Neuronal stem cell (in vitro differentiated cells): ENCODE measurements around the gene ASGR1.
"Not testable (repeated sequence)": the region's sequence is repeated elsewhere in the genome, so short reads cannot be mapped to it uniquely, and the experiment has no call there.

Experiments
- DNase-seq: peaks from one replicate; pipeline ENCODE4 v3.0.0-alpha.2; 2013; ENCODE audit warnings: low spot score
- H2AFZ ChIP-seq: one replicate; pipeline ENCODE4 v1.6.1; 2013; ENCODE audit warnings: mild to moderate bottlenecking, low read length, inconsistent platforms
- H2AK5ac ChIP-seq: 2 replicates; pipeline ENCODE4 v1.6.1; 2013; ENCODE audit warnings: low read depth, mild to moderate bottlenecking, inconsistent platforms, low read length, moderate library complexity, mixed read lengths
- H2BK120ac ChIP-seq: 2 replicates; pipeline ENCODE4 v1.6.1; 2013; ENCODE audit warnings: low read depth, mild to moderate bottlenecking, inconsistent platforms, low read length, moderate library complexity, mixed read lengths
- H2BK12ac ChIP-seq: one replicate; pipeline ENCODE4 v1.6.1; 2013; ENCODE audit warnings: low read length, inconsistent platforms
- H2BK15ac ChIP-seq: 2 replicates; pipeline ENCODE4 v1.6.1; 2013; ENCODE audit warnings: mild to moderate bottlenecking, low read length, inconsistent platforms, mixed read lengths
- H2BK5ac ChIP-seq: one replicate; pipeline ENCODE4 v1.6.1; 2013; ENCODE audit warnings: inconsistent platforms, mild to moderate bottlenecking, low read length, moderate library complexity
- H3K14ac ChIP-seq: one replicate; pipeline ENCODE4 v1.6.1; 2013; ENCODE audit warnings: low read length, inconsistent platforms
- H3K18ac ChIP-seq: 2 replicates; pipeline ENCODE4 v1.6.1; 2013; ENCODE audit warnings: low read length, inconsistent platforms
- H3K23ac ChIP-seq: 2 replicates; pipeline ENCODE4 v1.6.1; 2013; ENCODE audit warnings: low read depth, mild to moderate bottlenecking, mixed read lengths, low read length, inconsistent platforms; ENCODE audit not compliant: poor library complexity
- H3K27ac ChIP-seq: replicated peaks from 3 replicates; pipeline ENCODE4 v1.5.1; 2013; ENCODE audit warnings: low read length, inconsistent platforms
- H3K27me3 ChIP-seq, 3 experiments: 2 replicates each; pipeline ENCODE4 v1.6.1; 2013; ENCODE audit warnings: low read length in 3 of 3, mild to moderate bottlenecking in 2 of 3, inconsistent platforms in 1 of 3, low read depth in 1 of 3, mixed read lengths in 1 of 3, moderate library complexity in 1 of 3; ENCODE audit not compliant: control insufficient read depth in 3 of 3, insufficient read depth in 3 of 3
- H3K36me3 ChIP-seq, 2 donors: replicated peaks in 1 of 2; 2 replicates each; pipeline ENCODE4 v1.6.1; 2013; ENCODE audit warnings: low read length in 2 of 2; ENCODE audit not compliant: control insufficient read depth in 2 of 2, insufficient read depth in 2 of 2
- H3K4ac ChIP-seq: 2 replicates; pipeline ENCODE4 v1.6.1; 2013; ENCODE audit warnings: inconsistent platforms, mild to moderate bottlenecking, low read length, moderate library complexity
- H3K4me1 ChIP-seq, 2 donors: 1 replicate in 1 of 2; 2 replicates in 1 of 2; pipeline ENCODE4 v1.6.1; 2013; ENCODE audit warnings: low read length in 2 of 2, low read depth in 1 of 2; ENCODE audit not compliant: control insufficient read depth in 2 of 2, insufficient read depth in 1 of 2
- H3K4me2 ChIP-seq: one replicate; pipeline ENCODE4 v1.6.1; 2013; ENCODE audit warnings: mild to moderate bottlenecking, low read length, inconsistent platforms; ENCODE audit not compliant: insufficient read depth, poor library complexity, severe bottlenecking
- H3K4me3 ChIP-seq, 2 donors: 2 replicates each; pipeline ENCODE4 v1.5.1; 2013; ENCODE audit warnings: low read length in 2 of 2, mild to moderate bottlenecking in 2 of 2, inconsistent platforms in 1 of 2, moderate library complexity in 1 of 2
- H3K79me1 ChIP-seq: one replicate; pipeline ENCODE4 v1.6.1; 2013; ENCODE audit warnings: low read depth, mild to moderate bottlenecking, inconsistent platforms, low read length, moderate library complexity
- H3K9ac ChIP-seq: one replicate; pipeline ENCODE4 v1.6.1; 2013; ENCODE audit warnings: mild to moderate bottlenecking, low read depth, low read length, inconsistent platforms; ENCODE audit not compliant: poor library complexity
- H3K9me3 ChIP-seq, 2 donors: replicated peaks in 1 of 2; 2 replicates each; pipeline versions ENCODE3 to v1.6.1; 2013; ENCODE audit warnings: low read length in 2 of 2, mild to moderate bottlenecking in 2 of 2, inconsistent platforms in 1 of 2, low read depth in 1 of 2, mixed read lengths in 1 of 2, moderate library complexity in 1 of 2; ENCODE audit not compliant: control insufficient read depth in 2 of 2, insufficient read depth in 1 of 2
- H4K8ac ChIP-seq: one replicate; pipeline ENCODE4 v1.6.1; 2013; ENCODE audit warnings: low read depth, mild to moderate bottlenecking, inconsistent platforms, low read length, moderate library complexity
- H4K91ac ChIP-seq: one replicate; pipeline ENCODE4 v1.6.1; 2013; ENCODE audit warnings: low read length, low read depth, mild to moderate bottlenecking, inconsistent platforms; ENCODE audit not compliant: poor library complexity
- WGBS, 2 donors: extraction: QIAGEN DNeasy Blood & Tissue Kit; methylation state at CpG; one replicate each; pipeline ENCODE4 v1.1.7; 2013; ENCODE audit warnings: missing lambda C conversion rate in 2 of 2, mixed read lengths in 1 of 2; ENCODE audit not compliant: insufficient read length in 2 of 2, insufficient replicate concordance in 1 of 2; ENCODE audit errors: extremely low coverage in 2 of 2; 5-methylcytosine and 5-hydroxymethylcytosine counted together

The ASGR1 gene

GRCh38 chr17:7128160-7128559 is 51.0 kb downstream of the ASGR1 start:
- Histone ChIP-seq H3K23ac (no peak overlapping the region), H3K27ac (no peak overlapping the region), H3K4me3 (no peak overlapping the region), H2BK5ac (no peak overlapping the region), H2AK5ac (no peak overlapping the region), H3K27me3 (no peaks in the 10 kb centered on the region), H3K14ac (no peak overlapping the region), H3K9ac (no peak overlapping the region), H3K4me1 (peaks cover 7 to 14% of the 10 kb centered on the region in 2 donors), H3K18ac (peak overlapping the region; percentile 64), H2BK12ac (no peak overlapping the region), H4K8ac (no peak overlapping the region), H2BK15ac (no peak overlapping the region), H3K4ac (no peak overlapping the region), H2AFZ (no peak overlapping the region), H3K79me1 (no peaks in the 10 kb centered on the region), H4K91ac (no peak overlapping the region), H3K4me2 (no peak overlapping the region), H3K36me3 (no peaks in the 10 kb centered on the region), H2BK120ac (no peak overlapping the region), H3K9me3 (no peaks in the 10 kb centered on the region)
- no peak for DNase-seq
- WGBS, 2 donors = no CpG with 5 or more reads among the region's 5 CpGs

- WGBS, 2 donors = no CpG with 5 or more reads among the region's 5 CpGs
- not testable (repeated sequence) for DNase-seq, H4K91ac ChIP-seq
Observed at GRCh38 chr17:7127501-7127900, 51.7 kb downstream of the ASGR1 start.

GRCh38 chr17:7126386-7126785 is 52.8 kb downstream of the ASGR1 start:
- not testable (repeated sequence) for H4K91ac ChIP-seq, H3K4me3 ChIP-seq, H2AFZ ChIP-seq, H2BK120ac ChIP-seq, H2BK5ac ChIP-seq, H3K23ac ChIP-seq, H4K8ac ChIP-seq, H3K4ac ChIP-seq, H3K18ac ChIP-seq, H3K27ac ChIP-seq, H3K9me3 ChIP-seq, H3K4me1 ChIP-seq, H2AK5ac ChIP-seq, H2BK12ac ChIP-seq, DNase-seq, H2BK15ac ChIP-seq, H3K9ac ChIP-seq, H3K4me2 ChIP-seq, H3K27me3 ChIP-seq, H3K79me1 ChIP-seq, H3K36me3 ChIP-seq, H3K14ac ChIP-seq
- WGBS, 2 donors = no CpG with 5 or more reads among the region's 12 CpGs

More at GRCh38 chr17:7127501-7127900, 51.7 kb downstream of the ASGR1 start:
- H2BK12ac ChIP-seq, H2AK5ac ChIP-seq, H2BK5ac ChIP-seq, H2BK120ac ChIP-seq, H3K27me3 ChIP-seq, H3K14ac ChIP-seq, H3K36me3 ChIP-seq, H3K4me2 ChIP-seq, H3K9me3 ChIP-seq, H3K23ac ChIP-seq, H2BK15ac ChIP-seq, H3K9ac ChIP-seq, H2AFZ ChIP-seq, H3K4me3 ChIP-seq, H3K79me1 ChIP-seq, H3K4ac ChIP-seq, H3K27ac ChIP-seq, H4K8ac ChIP-seq, H3K18ac ChIP-seq: not testable (repeated sequence)
- H3K4me1 ChIP-seq = peaks cover 7 to 10% of the 10 kb centered on the region in 2 donors

GRCh38 chr17:7124923-7125322 is 54.2 kb downstream of the ASGR1 start:
- Histone ChIP-seq H2AFZ (no peak overlapping the region), H3K27me3 (no peaks in the 10 kb centered on the region), H3K14ac (no peak overlapping the region), H3K23ac (no peak overlapping the region), H3K4me2 (no peak overlapping the region), H3K18ac (no peak overlapping the region), H3K79me1 (no peaks in the 10 kb centered on the region), H3K9me3 (no peaks in the 10 kb centered on the region), H3K4me3 (no peak overlapping the region), H3K36me3 (no peaks in the 10 kb centered on the region), H2BK12ac (no peak overlapping the region), H2AK5ac (no peak overlapping the region), H3K9ac (no peak overlapping the region), H3K4me1 (no peaks in the 10 kb centered on the region), H3K27ac (no peak overlapping the region), H2BK120ac (no peak overlapping the region), H2BK5ac (no peak overlapping the region), H3K4ac (no peak overlapping the region), H2BK15ac (no peak overlapping the region), H4K8ac (no peak overlapping the region), H4K91ac (no peak overlapping the region)
- DNase-seq = no peak
- no CpG with 5 or more reads among the region's 5 CpGs for WGBS, 2 donors
